Activated CD4-positive, alpha-beta T cell treated with anti-CD3 and anti-CD28 coated beads for 36 hours (primary cell): ENCODE data around the gene HNMT. TPM values are rescaled to one million over a fixed set of nuclear protein-coding genes. Genes with fewer than 3 reads are reported as not detected.
"Not testable (repeated sequence)": the region's sequence is repeated elsewhere in the genome, so short reads cannot be mapped to it uniquely, and the experiment has no call there.

Experiments
- ATAC-seq: fragments of 200-7000 bp; cut with Tn5 transposase; one replicate; pipeline ENCODE4 v1.10.0; 2021; ENCODE audit warnings: mild to moderate bottlenecking, moderate library complexity
- CTCF ChIA-PET: fragments of 350-600 bp; sonication (Branson Sonifier 250); formaldehyde crosslinking; loops from one replicate; lab custom pipeline; 2021; ENCODE audit warnings: antibody characterized with exemption; lab: Charles Lee
- POLR2A ChIA-PET: fragments of 350-600 bp; sonication (Branson Sonifier 250); formaldehyde crosslinking; loops from one replicate; lab custom pipeline; 2021; ENCODE audit warnings: antibody characterized with exemption, inconsistent platforms; lab: Charles Lee
- DNase-seq: peaks from one replicate; pipeline ENCODE4 v3.0.0-alpha.2; 2020
- H3K27ac Mint-ChIP-seq: one replicate; pipeline ENCODE4 v1.8.0; 2021; ENCODE audit warnings: mixed read lengths
- H3K27me3 Mint-ChIP-seq: one replicate; pipeline ENCODE4 v1.8.0; 2021; ENCODE audit warnings: mixed read lengths
- H3K36me3 Mint-ChIP-seq: one replicate; pipeline ENCODE4 v1.8.0; 2021; ENCODE audit warnings: low read depth, mixed read lengths
- H3K4me1 Mint-ChIP-seq: one replicate; pipeline ENCODE4 v1.8.0; 2021; ENCODE audit warnings: mixed read lengths
- H3K4me3 Mint-ChIP-seq: one replicate; pipeline ENCODE4 v1.8.0; 2021; ENCODE audit warnings: mild to moderate bottlenecking, moderate library complexity, mixed read lengths
- H3K9me3 Mint-ChIP-seq: one replicate; pipeline ENCODE4 v1.8.0; 2021; ENCODE audit warnings: low read depth, mixed read lengths
- intact Hi-C, 2 experiments: fragments of 100-400 bp; cut with DNase I in 1 of 2; cut with micrococcal nuclease in 1 of 2; formaldehyde crosslinking; loops; one replicate each; pipeline versions ENCODE4 v1.14.2 to v1.15.1; 2022 to 2024; cut with DNase I, micrococcal nuclease
- total RNA-seq, 2 experiments: library from RNA; stranded (reverse); gene quantifications; one replicate each; pipeline ENCODE4 v1.2.3, GENCODE V29; 2021

Gene HNMT
- total RNA-seq, result not detected

DNA sequence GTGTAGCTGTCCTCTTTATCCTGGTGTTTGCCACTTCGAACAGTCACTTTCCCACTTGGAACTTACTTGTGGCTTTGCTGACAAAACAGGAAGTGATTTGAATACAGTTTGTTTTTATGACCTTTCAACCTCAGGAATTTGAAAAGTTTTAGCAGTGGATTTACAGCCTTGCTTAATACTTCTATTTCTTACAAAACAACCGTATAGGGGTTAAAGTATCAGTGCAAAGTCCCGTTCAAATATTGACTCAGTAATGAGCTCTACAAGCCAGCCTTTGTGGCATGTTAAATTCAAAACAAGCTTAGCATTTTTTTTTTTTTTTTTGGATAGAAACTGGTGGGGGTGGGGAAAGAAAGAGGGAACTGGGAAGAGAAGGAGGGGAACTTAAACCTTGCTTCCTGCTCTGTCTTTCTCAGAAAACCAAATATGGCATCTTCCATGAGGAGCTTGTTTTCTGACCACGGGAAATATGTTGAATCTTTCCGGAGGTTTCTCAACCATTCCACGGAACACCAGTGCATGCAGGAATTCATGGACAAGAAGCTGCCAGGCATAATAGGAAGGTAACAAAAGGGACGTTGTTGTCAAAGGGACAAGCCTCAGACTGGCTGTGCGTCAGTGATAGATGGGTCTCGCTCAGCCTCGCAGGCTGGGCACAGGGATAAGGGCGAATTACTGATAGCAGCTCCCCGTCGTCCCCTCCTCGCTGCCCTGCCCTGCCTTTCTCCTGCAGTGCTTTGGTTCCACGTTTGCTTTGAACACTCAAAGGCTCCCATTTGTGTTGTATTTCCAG is at the start of gene HNMT:
HNMT (plus strand) TSS at position 408 of the 793 bp plus-strand sequence; CDS start at position 427, 19 bp downstream.
- H3K27me3 Mint-ChIP-seq, result peaks cover 9% of the 10 kb centered on the region
- no peaks in the 10 kb centered on the region for H3K36me3 Mint-ChIP-seq
- H3K4me1 Mint-ChIP-seq, result no peaks in the 10 kb centered on the region
- DNase-seq (no peak), ATAC-seq (no peak)
- no peak within 1 kb of the TSS for H3K27ac Mint-ChIP-seq
- H3K9me3 Mint-ChIP-seq, result no peaks in the 10 kb centered on the region
- CTCF ChIA-PET, result interaction anchor here (0.6 to 0.7 kb wide), 3 partner anchors 40 to 1495 kb away, joined by 3 read pairs; no protein-coding TSS in a partner anchor
- no peak within 1 kb of the TSS for H3K4me3 Mint-ChIP-seq
- intact Hi-C loops, result no loop called here
- POLR2A ChIA-PET, result no interaction called here

GRCh38 chr2:137921105-137921880 is 43.0 kb upstream of the HNMT start:
- Mint-ChIP-seq H3K36me3 (no peaks in the 10 kb centered on the region), H3K4me1 (no peaks in the 10 kb centered on the region), H3K27me3 (peaks cover 9% of the 10 kb centered on the region), H3K27ac (no peak overlapping the region), H3K4me3 (no peak overlapping the region), H3K9me3 (no peaks in the 10 kb centered on the region)
- DNase-seq (no peak), ATAC-seq (no peak)
- ChIA-PET CTCF (no interaction called here), POLR2A (no interaction called here)
- intact Hi-C loops, result no loop called here

DNA sequence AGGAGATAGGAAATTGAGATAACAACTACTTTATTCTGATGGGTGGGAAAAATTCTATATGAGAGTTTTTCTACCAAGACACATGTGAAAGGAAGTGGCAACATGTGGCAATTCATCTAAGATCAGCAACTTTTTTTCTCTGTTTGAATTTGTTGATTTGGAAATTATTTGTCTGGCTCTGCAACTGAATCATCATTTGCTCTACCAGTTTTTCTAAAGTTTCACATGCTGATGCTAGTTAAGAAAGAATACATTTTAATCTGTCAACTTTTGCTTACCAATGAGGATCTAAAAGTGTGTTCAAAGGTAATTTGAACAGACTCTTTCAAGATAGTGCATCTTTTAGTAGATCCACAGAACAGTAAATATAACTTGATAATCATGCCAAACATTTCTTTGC is 42.1 kb upstream of the HNMT start:
- DNase-seq, CTCF ChIA-PET, H3K4me1 Mint-ChIP-seq, H3K4me3 Mint-ChIP-seq, H3K36me3 Mint-ChIP-seq, intact Hi-C loops, H3K9me3 Mint-ChIP-seq, ATAC-seq, POLR2A ChIA-PET, H3K27ac Mint-ChIP-seq, H3K27me3 Mint-ChIP-seq: not testable (repeated sequence)

DNA sequence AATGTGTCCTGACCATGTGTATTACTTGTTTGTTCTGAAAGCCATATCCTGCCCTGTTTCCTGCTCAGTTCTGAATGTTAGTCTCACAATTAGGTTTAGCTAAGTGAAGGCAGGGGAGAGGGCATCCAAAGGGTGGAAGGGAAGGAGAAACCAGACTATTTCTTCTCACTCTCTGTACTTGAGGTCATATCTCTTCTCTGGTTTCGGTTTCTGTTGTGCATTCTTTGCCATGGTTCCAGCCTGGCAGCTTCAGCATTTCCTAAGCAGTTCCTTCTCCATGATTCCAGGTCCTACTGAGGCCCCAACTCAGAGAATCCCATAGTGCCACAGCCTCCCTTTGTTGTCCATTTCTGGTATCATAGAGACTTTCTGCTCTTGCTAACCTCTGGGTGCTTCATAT is 40.3 kb upstream of the HNMT start:
- DNase-seq, result no peak
- Mint-ChIP-seq H3K4me3 (no peak overlapping the region), H3K27ac (no peak overlapping the region), H3K9me3 (no peaks in the 10 kb centered on the region), H3K36me3 (no peaks in the 10 kb centered on the region), H3K27me3 (peaks cover 7% of the 10 kb centered on the region), H3K4me1 (no peaks in the 10 kb centered on the region)
- CTCF ChIA-PET, result no interaction called here
- POLR2A ChIA-PET, result no interaction called here
- intact Hi-C loops, result no loop called here
- no peak for ATAC-seq

GRCh38 chr2:137925599-137925998 is 38.7 kb upstream of the HNMT start:
- Mint-ChIP-seq H3K4me1 (no peaks in the 10 kb centered on the region), H3K9me3 (no peaks in the 10 kb centered on the region), H3K4me3 (no peak overlapping the region), H3K36me3 (no peaks in the 10 kb centered on the region), H3K27ac (no peak overlapping the region), H3K27me3 (peaks cover 5% of the 10 kb centered on the region)
- ChIA-PET POLR2A (interaction anchor here (0.6 kb wide), 1 partner anchor 44 kb away, joined by 3 read pairs; no protein-coding TSS in a partner anchor), CTCF (interaction anchor here (0.7 kb wide), 1 partner anchor 788 kb away, joined by 3 read pairs; no protein-coding TSS in a partner anchor)
- intact Hi-C loops, result no loop called here
- ATAC-seq (no peak), DNase-seq (no peak)

DNA sequence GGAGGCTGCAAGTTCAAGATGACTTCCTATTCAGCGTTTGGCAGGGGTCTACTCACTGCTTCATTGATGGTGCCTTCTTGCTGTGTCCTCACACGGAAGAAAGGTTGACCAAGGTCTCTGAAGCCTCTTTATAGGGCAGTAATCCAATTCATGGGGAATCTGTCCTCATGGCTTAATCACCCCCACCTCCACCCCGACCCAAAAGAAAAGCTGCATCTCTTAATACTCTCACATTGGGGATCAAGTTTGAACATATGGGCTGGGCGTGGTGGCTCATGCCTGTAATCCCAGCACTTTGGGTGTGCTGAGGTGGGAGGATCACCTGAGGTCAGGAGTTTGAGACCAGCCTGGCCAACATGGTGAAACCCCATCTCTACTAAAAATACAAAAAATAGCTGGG is 36.4 kb upstream of the HNMT start:
- ChIA-PET CTCF (interaction anchor here (0.9 kb wide), 1 partner anchor 11 kb away, joined by 6 read pairs; no protein-coding TSS in a partner anchor), POLR2A (no interaction called here)
- Mint-ChIP-seq H3K4me1 (no peaks in the 10 kb centered on the region), H3K27me3 (no peaks in the 10 kb centered on the region), H3K9me3 (no peaks in the 10 kb centered on the region), H3K4me3 (no peak overlapping the region), H3K36me3 (no peaks in the 10 kb centered on the region), H3K27ac (no peak overlapping the region)
- no peak for DNase-seq
- intact Hi-C loops, result no loop called here
- no peak for ATAC-seq

- Mint-ChIP-seq H3K9me3 (no peaks in the 10 kb centered on the region), H3K4me1 (no peaks in the 10 kb centered on the region), H3K27ac (no peak overlapping the region), H3K4me3 (no peak overlapping the region), H3K36me3 (no peaks in the 10 kb centered on the region), H3K27me3 (no peaks in the 10 kb centered on the region)
- CTCF ChIA-PET, result no interaction called here
- intact Hi-C loops, result no loop called here
- POLR2A ChIA-PET, result no interaction called here
- ATAC-seq (no peak), DNase-seq (no peak)
Observed at GRCh38 chr2:137928547-137929518, 35.4 kb upstream of the HNMT start.

DNA sequence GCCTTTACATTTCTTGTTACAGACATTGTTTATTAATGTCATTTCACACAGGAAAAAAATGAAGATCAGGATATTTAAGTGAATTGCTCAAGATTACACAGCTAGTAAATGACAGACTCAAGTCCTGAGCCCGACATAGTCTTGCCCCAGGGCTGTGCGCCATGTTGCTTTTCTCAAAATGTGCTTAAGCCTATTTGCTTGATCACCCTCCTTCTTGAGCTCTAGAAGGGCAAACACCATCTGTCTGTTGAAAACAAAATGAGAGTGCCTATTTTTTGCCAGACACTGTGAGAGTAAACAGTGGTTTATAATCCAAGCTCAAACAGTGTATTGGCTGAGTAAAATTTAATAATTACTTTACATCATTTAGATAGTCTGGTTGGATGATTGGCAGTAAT is 34.8 kb upstream of the HNMT start:
- no peaks in the 10 kb centered on the region for H3K27me3 Mint-ChIP-seq
- no peak overlapping the region for H3K4me3 Mint-ChIP-seq
- ChIA-PET CTCF (no interaction called here), POLR2A (no interaction called here)
- no peaks in the 10 kb centered on the region for H3K4me1 Mint-ChIP-seq
- H3K36me3 Mint-ChIP-seq, result no peaks in the 10 kb centered on the region
- H3K27ac Mint-ChIP-seq, result no peak overlapping the region
- intact Hi-C loops, result no loop called here
- ATAC-seq, result no peak
- H3K9me3 Mint-ChIP-seq, result no peaks in the 10 kb centered on the region
- DNase-seq, result no peak

- no peaks in the 10 kb centered on the region for H3K36me3 Mint-ChIP-seq
- DNase-seq (no peak), ATAC-seq (no peak)
- intact Hi-C loops, result no loop called here
- POLR2A ChIA-PET, result no interaction called here
- H3K9me3 Mint-ChIP-seq, result no peaks in the 10 kb centered on the region
- H3K27ac Mint-ChIP-seq, result no peak overlapping the region
- no peaks in the 10 kb centered on the region for H3K4me1 Mint-ChIP-seq
- H3K27me3 Mint-ChIP-seq, result no peaks in the 10 kb centered on the region
- H3K4me3 Mint-ChIP-seq, result no peak overlapping the region
- CTCF ChIA-PET, result no interaction called here
Observed at GRCh38 chr2:137930146-137930545, 34.1 kb upstream of the HNMT start.

DNA sequence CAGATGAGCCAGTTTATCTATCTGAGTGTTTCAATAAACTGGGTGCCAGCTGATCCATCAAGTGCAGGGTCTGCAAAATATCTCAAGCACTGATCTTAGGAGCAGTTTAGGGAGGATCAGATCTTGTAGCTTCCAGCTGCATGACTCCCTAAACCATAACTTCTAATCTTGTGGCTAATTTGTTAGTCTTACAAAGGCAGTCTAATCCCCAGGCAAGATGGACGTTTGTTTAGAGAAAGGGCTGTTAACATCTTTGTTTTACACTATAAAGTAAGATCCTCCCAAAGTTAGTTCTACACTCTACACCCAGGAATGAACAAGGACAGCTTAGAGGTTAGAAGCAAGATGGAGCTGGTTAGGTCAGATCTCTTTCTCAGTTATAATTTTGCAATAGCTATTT is 28.7 kb upstream of the HNMT start:
- ATAC-seq (no peak), DNase-seq (no peak)
- H3K27me3 Mint-ChIP-seq, result peaks cover 2% of the 10 kb centered on the region
- POLR2A ChIA-PET, result no interaction called here
- H3K36me3 Mint-ChIP-seq, result no peaks in the 10 kb centered on the region
- no peaks in the 10 kb centered on the region for H3K9me3 Mint-ChIP-seq
- CTCF ChIA-PET, result interaction anchor here (0.7 kb wide), 1 partner anchor 25 kb away, joined by 3 read pairs; no protein-coding TSS in a partner anchor
- no peak overlapping the region for H3K4me3 Mint-ChIP-seq
- intact Hi-C loops, result no loop called here
- H3K27ac Mint-ChIP-seq, result no peak overlapping the region
- H3K4me1 Mint-ChIP-seq, result no peaks in the 10 kb centered on the region

DNA sequence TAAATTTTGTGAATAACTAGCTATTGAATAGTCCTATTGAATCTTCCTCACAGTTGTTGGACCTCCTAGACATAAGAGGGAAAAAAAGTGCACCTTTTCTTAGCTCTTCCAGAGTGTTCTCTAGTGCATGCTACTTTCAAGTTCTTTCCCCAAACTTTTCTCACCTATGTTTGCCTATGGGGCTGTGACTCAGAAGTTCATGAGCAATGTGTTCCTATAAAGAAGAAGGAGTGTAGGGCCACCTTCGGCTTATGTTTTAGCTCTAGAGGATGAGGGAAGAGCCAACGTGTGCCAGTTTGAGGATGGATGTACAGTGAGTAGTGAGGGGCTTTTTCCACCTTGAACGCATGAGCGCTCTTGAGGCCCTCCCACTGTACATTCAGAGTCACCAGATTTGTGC is 27.0 kb upstream of the HNMT start:
- ChIA-PET CTCF (interaction anchor here (0.8 kb wide), 1 partner anchor 11 kb away, joined by 3 read pairs; no protein-coding TSS in a partner anchor), POLR2A (no interaction called here)
- Mint-ChIP-seq H3K27me3 (peaks cover 2% of the 10 kb centered on the region), H3K36me3 (no peaks in the 10 kb centered on the region), H3K27ac (no peak overlapping the region), H3K4me3 (no peak overlapping the region), H3K4me1 (no peaks in the 10 kb centered on the region), H3K9me3 (no peaks in the 10 kb centered on the region)
- no peak for ATAC-seq
- no peak for DNase-seq
- intact Hi-C loops, result no loop called here
